AG04450 (cell line): Measurements from ENCODE around the gene AKR1C2. TPM values are rescaled to one million over a fixed set of nuclear protein-coding genes. Genes with fewer than 3 reads are reported as not detected.
"Not testable (repeated sequence)": the region's sequence is repeated elsewhere in the genome, so short reads cannot be mapped to it uniquely, and the experiment has no call there.

Experiments
- CTCF ChIA-PET: fragments of 300-600, 350-600 bp; formaldehyde crosslinking; extraction: SDS; loops from one replicate; lab custom pipeline; 2022; ENCODE audit warnings: antibody characterized with exemption, inconsistent platforms; lab: Charles Lee
- POLR2A ChIA-PET: fragments of 350-600 bp; formaldehyde crosslinking; extraction: SDS; loops from one replicate; lab custom pipeline; 2021; ENCODE audit warnings: antibody characterized with exemption, inconsistent platforms; lab: Yijun Ruan, JAX
- DNase-seq: peaks from one replicate; pipeline ENCODE4 v3.0.0-alpha.2; 2011; ENCODE audit warnings: low read depth, low spot score
- H3K27ac ChIP-seq: one replicate; pipeline ENCODE4 v1.5.1; 2012; ENCODE audit warnings: low read depth, low read length, control low read depth
- H3K27me3 ChIP-seq: one replicate; pipeline ENCODE4 v1.6.0; 2012; ENCODE audit warnings: low read length; ENCODE audit not compliant: control insufficient read depth, insufficient read depth
- H3K4me3 ChIP-seq: 2 replicates; pipeline ENCODE4 v1.5.1; 2011; ENCODE audit warnings: mild to moderate bottlenecking, low read depth, low read length, control low read depth
- H3K9me3 ChIP-seq: 2 replicates; pipeline ENCODE4 v1.5.1; 2012; ENCODE audit warnings: low read length; ENCODE audit not compliant: control insufficient read depth, insufficient read depth
- CTCF ChIP-seq: IDR thresholded peaks from 2 replicates; pipeline ENCODE4 v1.5.1; 2011; ENCODE audit warnings: low read depth, low read length, control low read depth, inconsistent platforms
- polyA plus RNA-seq: library from polyadenylated mRNA; depleted of rRNA; stranded (reverse); fragments of >200 nt; gene quantifications from 2 replicates; pipeline ENCODE4 v1.2.3, GENCODE V29; 2011; rRNA removed
- small RNA-seq: library from RNA; depleted of rRNA; stranded (forward); fragments of <200 nt; gene quantifications from one replicate; pipeline ENCODE3, GENCODE V24; 2012; ENCODE audit warnings: low read depth; ENCODE audit not compliant: insufficient read length

The AKR1C2 gene
- polyA plus RNA-seq, 1 experiment: 16.3 TPM

DNA sequence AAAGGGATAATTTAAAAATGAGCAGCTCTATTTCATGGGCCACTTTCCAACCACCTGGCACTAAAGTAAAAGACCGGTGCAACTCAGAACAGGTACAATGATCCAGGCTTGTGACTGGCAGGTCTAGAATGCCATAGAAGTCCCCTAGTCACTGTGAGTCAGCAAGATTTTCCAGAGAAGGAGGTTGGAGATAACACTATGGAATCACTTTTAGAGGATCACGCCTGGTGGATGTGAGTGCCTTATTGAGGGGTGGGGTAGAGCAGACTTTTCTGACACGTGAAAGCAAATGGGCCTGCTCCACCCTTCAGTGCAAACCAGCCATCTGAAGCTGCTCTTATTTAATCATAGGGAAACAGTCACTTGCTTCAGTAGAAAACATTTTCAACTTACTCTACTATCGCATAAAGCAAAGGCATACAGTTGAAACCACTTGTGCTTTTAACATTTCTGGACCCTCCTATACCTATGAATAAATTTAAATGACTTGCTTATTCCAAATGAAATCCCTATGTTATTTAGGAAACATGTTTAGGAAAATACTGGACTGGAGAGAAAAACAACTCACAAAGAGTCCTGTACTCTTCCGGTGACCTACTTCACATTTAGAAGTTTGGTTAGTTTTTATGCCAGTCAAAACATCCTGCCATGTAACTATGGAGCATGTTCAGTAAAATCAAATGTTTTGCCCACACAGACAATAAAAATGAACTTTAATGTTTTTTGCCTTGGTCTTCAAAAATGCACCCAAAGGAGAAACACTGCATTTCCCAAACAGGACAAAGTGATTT, 61.9 kb downstream of the AKR1C2 start:
- H3K9me3 ChIP-seq: peaks cover 4% of the 10 kb centered on the region; the same call in 1 of the 2 replicates
- H3K27ac ChIP-seq: no peak overlapping the region
- ChIA-PET POLR2A (no interaction called here), CTCF (no interaction called here)
- no peak overlapping the region for H3K4me3 ChIP-seq
- H3K27me3 ChIP-seq: no peaks in the 10 kb centered on the region
- no peak for DNase-seq
- no peak for TF ChIP-seq CTCF

- H3K4me3 ChIP-seq, POLR2A ChIA-PET, H3K9me3 ChIP-seq, H3K27ac ChIP-seq, DNase-seq, H3K27me3 ChIP-seq, CTCF ChIA-PET: not testable (repeated sequence)
Measured at GRCh38 chr10:4940909-4941308, 62.7 kb downstream of the AKR1C2 start.

DNA sequence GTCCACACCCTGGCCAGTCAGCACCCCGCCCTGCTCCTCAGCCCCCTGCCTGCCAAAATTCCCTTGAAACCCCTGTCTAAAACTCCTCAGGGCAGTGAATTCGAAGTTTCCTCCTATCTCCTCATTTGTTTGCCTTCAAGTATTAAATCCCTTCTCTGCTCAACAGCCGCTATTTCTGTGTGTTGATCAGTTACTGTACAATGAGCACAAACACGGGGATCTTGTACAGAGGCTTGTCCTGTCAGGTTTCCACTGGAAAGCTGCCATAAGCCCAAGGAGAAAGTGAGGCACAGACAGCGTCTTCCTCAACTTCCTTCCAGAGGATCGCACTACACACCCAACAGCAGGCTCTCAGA, 63.6 kb downstream of the AKR1C2 start:
- CTCF ChIA-PET, DNase-seq, POLR2A ChIA-PET, H3K27ac ChIP-seq, H3K27me3 ChIP-seq, H3K9me3 ChIP-seq, H3K4me3 ChIP-seq: not testable (repeated sequence)

- H3K27ac ChIP-seq: no peak overlapping the region
- no peak overlapping the region for H3K4me3 ChIP-seq
- H3K9me3 ChIP-seq: peaks cover 4% of the 10 kb centered on the region; the same call in 1 of the 2 replicates
- ChIA-PET POLR2A (interaction anchor here (0.6 kb wide), 1 partner anchor 690 kb away, joined by 3 read pairs; no protein-coding TSS in a partner anchor), CTCF (interaction anchor here (1.7 kb wide), 1 partner anchor 89 kb away, joined by 6 read pairs; no protein-coding TSS in a partner anchor)
- no peak for TF ChIP-seq CTCF
- no peaks in the 10 kb centered on the region for H3K27me3 ChIP-seq
- DNase-seq: no peak
Measured at GRCh38 chr10:4939224-4940072, 64.2 kb downstream of the AKR1C2 start.

Small RNA genes lying within 50 kb of the gene (small RNA-seq; reads per million reads assigned to genes)
- gene RF00096: not detected

Other genes with a start within 250 kb of the AKR1C2 start
- gene AKR1E2, start 177.7 kb downstream of the AKR1C2 start, polyA plus RNA-seq: 1.3 and 1.4 TPM in 2 replicates
- 114 and 125 TPM in 2 replicates for gene AKR1C1, start 40.4 kb downstream of the AKR1C2 start, polyA plus RNA-seq
- gene AKR1C3, start 90.6 kb upstream of the AKR1C2 start, polyA plus RNA-seq: 6.4 and 10.7 TPM in 2 replicates
- not detected in 2 replicates for gene AKR1C8, start 181.3 kb upstream of the AKR1C2 start, polyA plus RNA-seq
- gene AKR1C4, start 193.0 kb upstream of the AKR1C2 start, polyA plus RNA-seq: not detected in 2 replicates